GM12878 (cell line): Measurements from ENCODE around the gene LSM14A. TPM values are rescaled to one million over a fixed set of nuclear protein-coding genes. Genes with fewer than 3 reads are reported as not detected.

ENCODE experiments used
- ATAC-seq: fragments of 200-7000 bp; cut with Tn5 transposase; 3 replicates; pipeline ENCODE4 v1.9.1; 2020; ENCODE audit warnings: mild to moderate bottlenecking, moderate library complexity
- BruUV-seq: library from RNA; stranded (reverse); fragments of 400-500 nt; replicated peaks from 2 replicates; lab custom pipeline; 2021; lab: Mats Ljungman, UMichigan
- CTCF ChIA-PET: fragments of 300-600 bp; sonication (Branson Sonifier 250); formaldehyde crosslinking; extraction: SDS; loops from one replicate; lab custom pipeline; 2021; ENCODE audit warnings: inconsistent platforms; lab: Yijun Ruan, JAX
- POLR2A ChIA-PET: fragments of 350-600 bp; formaldehyde crosslinking; extraction: SDS; loops from one replicate; lab custom pipeline; 2021; ENCODE audit warnings: inconsistent platforms; lab: Charles Lee
- RAD21 ChIA-PET: fragments of 300-600 bp; sonication (Branson Sonifier 250); formaldehyde crosslinking; loops from one replicate; lab custom pipeline; 2023; ENCODE audit warnings: antibody characterized with exemption; ENCODE audit not compliant: unreplicated experiment; lab: Charles Lee
- SMC1A ChIA-PET: fragments of 300-600 bp; sonication (Branson Sonifier 250); formaldehyde crosslinking; loops from one replicate; lab custom pipeline; 2023; ENCODE audit not compliant: unreplicated experiment, uncharacterized antibody; lab: Charles Lee
- DNase-seq: peaks from one replicate; pipeline ENCODE4 v3.0.0-alpha.2; 2011; ENCODE audit warnings: low read depth, low spot score
- FAIRE-seq: peaks from 3 replicates; lab custom pipeline; 2011; peaks lifted over from hg19 to GRCh38; lab: Jason Lieb, UNC
- H2AFZ ChIP-seq: 2 replicates; pipeline ENCODE4 v1.6.0; 2011; ENCODE audit warnings: low read depth, low read length, control low read depth; ENCODE audit not compliant: control insufficient read depth
- H3K27ac ChIP-seq: 2 replicates; pipeline ENCODE4 v1.5.1; 2011; ENCODE audit warnings: control low read depth; ENCODE audit not compliant: control insufficient read depth, insufficient read depth
- H3K27me3 ChIP-seq, 2 experiments: replicated peaks in 1 of 2; 2 replicates each; pipeline versions ENCODE4 v1.6.0 to v1.6.1; 2011; ENCODE audit warnings: low read length in 1 of 2; ENCODE audit not compliant: control insufficient read depth in 2 of 2, insufficient read depth in 2 of 2
- H3K36me3 ChIP-seq, 2 experiments: 2 replicates each; pipeline ENCODE4 v1.5.1; 2011; ENCODE audit warnings: low read length in 1 of 2; ENCODE audit not compliant: control insufficient read depth in 2 of 2, insufficient read depth in 2 of 2
- H3K4me1 ChIP-seq: 2 replicates; pipeline ENCODE4 v1.6.1; 2011; ENCODE audit warnings: mild to moderate bottlenecking, low read length, moderate library complexity, mixed read lengths; ENCODE audit not compliant: control insufficient read depth, insufficient read depth
- H3K4me2 ChIP-seq: 2 replicates; pipeline ENCODE4 v1.6.0; 2011; ENCODE audit warnings: control low read depth; ENCODE audit not compliant: control insufficient read depth, insufficient read depth
- H3K4me3 ChIP-seq: fragments of 200-600 bp; sonication (generic); 2 replicates; pipeline ENCODE4 v1.5.1; 2016
- H3K79me2 ChIP-seq: 2 replicates; pipeline ENCODE4 v1.6.0; 2011; ENCODE audit warnings: low read length; ENCODE audit not compliant: control insufficient read depth, insufficient read depth
- H3K9ac ChIP-seq: 2 replicates; pipeline ENCODE4 v1.8.0; 2011; ENCODE audit warnings: low read length, control low read depth, mixed read lengths; ENCODE audit not compliant: control insufficient read depth, insufficient read depth
- H3K9me3 ChIP-seq: replicated peaks from 3 replicates; pipeline ENCODE4 v1.5.1; 2011; ENCODE audit warnings: mild to moderate bottlenecking, low read length; ENCODE audit not compliant: control insufficient read depth, insufficient read depth
- H4K20me1 ChIP-seq: 2 replicates; pipeline ENCODE4 v1.6.0; 2011; ENCODE audit not compliant: control insufficient read depth, insufficient read depth
- CREB1 ChIP-seq: IDR thresholded peaks from 2 replicates; pipeline ENCODE4 v1.6.1; 2012; ENCODE audit warnings: low read depth, mild to moderate bottlenecking, inconsistent platforms
- IRF3 ChIP-seq: fragments of 450-650 bp; IDR thresholded peaks from 2 replicates; pipeline ENCODE4 v1.6.1; 2014; ENCODE audit warnings: mild to moderate bottlenecking
- POU2F2 ChIP-seq: IDR thresholded peaks from 3 replicates; pipeline ENCODE4 v1.6.1; 2011; ENCODE audit warnings: low read depth, mild to moderate bottlenecking, low read length, borderline replicate concordance
- RAD51 ChIP-seq: fragments of 450-650 bp; IDR thresholded peaks from 2 replicates; pipeline ENCODE4 v1.6.1; 2016; ENCODE audit warnings: moderate library complexity, mild to moderate bottlenecking, inconsistent platforms
- RCOR1 ChIP-seq: conservative IDR thresholded peaks from 2 replicates; pipeline ENCODE4 v1.6.1; 2012; ENCODE audit warnings: low read depth, low read length, improper control_type of control experiment
- WGBS: methylation state at CpG from one replicate; pipeline ENCODE4 v1.1.6; 2016; ENCODE audit warnings: low lambda C conversion rate; ENCODE audit not compliant: insufficient replicate concordance, insufficient coverage; ENCODE audit errors: missing lambda C conversion rate; 5-methylcytosine and 5-hydroxymethylcytosine counted together
- in situ Hi-C: fragments of 300-500 bp; cut with MboI; formaldehyde crosslinking; loops from 9 replicates; pipeline ENCODE4 v1.14.3; 2018; ENCODE audit warnings: mixed read lengths
- intact Hi-C: fragments of 100-400 bp; cut with micrococcal nuclease; formaldehyde crosslinking; loops from one replicate; pipeline ENCODE4 v1.14.2; 2022; ENCODE audit not compliant: unreplicated experiment
- polyA plus RNA-seq, 11 experiments: library from polyadenylated mRNA; depleted of rRNA in 4 of 11; unstranded in 6 of 11; stranded (reverse) in 5 of 11; fragments of >200 nt; fragmentation: Nextera tagmentation in 4 of 11; fragmentation: Illumina TruSeq in 1 of 11; extraction: Ambion mirVana in 4 of 11; extraction: Trizol in 1 of 11; gene quantifications; 1 replicate in 1 of 11; 2 replicates in 10 of 11; pipeline versions ENCODE4 v1.2.1 to v1.2.3, GENCODE V29; 2011 to 2016; ENCODE audit warnings: inconsistent platforms in 2 of 11, missing spikeins in 2 of 11, low read depth in 1 of 11
- total RNA-seq, 4 experiments: library from RNA; depleted of rRNA in 3 of 4; stranded (reverse); fragments of >200 nt in 3 of 4; fragmentation: Illumina TruSeq in 1 of 4; extraction: Trizol in 1 of 4; gene quantifications; 2 replicates each; pipeline versions ENCODE4 v1.2.1 to v1.2.3, GENCODE V29; 2013 to 2021

The LSM14A gene
- total and polyA plus RNA-seq, 10 of the 15 experiments (the other 5 are each of a cell fraction or from before 2014, with no cell fraction given) = 21.9 to 193 (median 89.4) TPM

DNA sequence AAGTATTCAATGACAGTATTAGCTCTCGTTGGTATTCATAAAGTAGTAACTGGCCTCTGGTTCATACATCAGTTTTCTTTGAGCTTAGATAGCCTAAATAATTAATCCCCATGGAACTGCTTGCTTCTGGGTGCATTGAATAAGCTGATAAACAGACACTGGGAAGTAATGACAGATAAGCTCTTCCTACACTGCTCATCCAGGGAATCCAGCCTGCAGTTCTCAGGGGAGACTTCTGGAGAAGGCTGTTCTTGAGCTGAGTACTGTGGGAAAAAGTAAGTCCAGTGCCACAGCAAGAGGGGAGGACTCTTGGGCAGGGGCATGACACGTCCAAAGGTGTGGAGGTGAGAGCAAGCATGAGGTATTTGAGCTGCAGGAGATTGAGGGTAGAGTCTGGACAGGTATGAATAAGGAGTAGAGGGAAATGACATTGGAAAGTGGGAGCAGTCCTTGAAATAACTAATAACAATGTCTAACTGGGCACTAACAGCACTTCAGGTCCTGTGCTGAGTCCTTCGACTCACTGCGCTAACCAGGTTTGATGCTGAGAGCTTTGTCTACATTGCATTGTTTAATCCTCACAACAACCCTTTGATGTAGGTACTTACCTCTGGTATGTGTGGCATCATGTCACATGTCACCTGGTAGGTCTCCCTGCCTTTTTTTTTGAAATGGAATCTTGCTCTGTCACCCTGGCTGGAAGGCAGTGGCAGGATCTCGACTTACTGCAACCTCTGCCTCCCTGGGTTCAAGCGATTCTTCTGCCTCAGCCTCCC lies 89.2 kb downstream of the LSM14A start:
- no peak overlapping the region for H2AFZ ChIP-seq

More for the DNA sequence above, 89.2 kb downstream of the LSM14A start:
- SMC1A ChIA-PET = interaction anchor here (1.2 to 1.6 kb wide), 3 partner anchors 9 to 13 kb away, joined by 4 read pairs; no protein-coding TSS in a partner anchor
- no peaks in the 10 kb centered on the region for H3K27me3 ChIP-seq
- BruUV-seq = no TSS peak
- WGBS = 81% methylated on average over 6 of the region's 6 CpGs
- ATAC-seq (no peak), DNase-seq (no peak), FAIRE-seq (no peak)
- H3K27ac ChIP-seq = no peak overlapping the region
- TF ChIP-seq RCOR1 = no peak
- TF ChIP-seq CREB1 = no peak
- no peak for TF ChIP-seq RAD51
- no peak for TF ChIP-seq POU2F2
- TF ChIP-seq IRF3 = no peak
- no peak overlapping the region for H3K9ac ChIP-seq
- no peak overlapping the region for H3K4me3 ChIP-seq
- no peaks in the 10 kb centered on the region for H3K4me1 ChIP-seq
- POLR2A ChIA-PET = no interaction called here
- no peaks in the 10 kb centered on the region for H3K9me3 ChIP-seq
- no peak overlapping the region for H3K4me2 ChIP-seq
- H4K20me1 ChIP-seq = no peaks in the 10 kb centered on the region
- in situ Hi-C loops (no loop called here), intact Hi-C loops (no loop called here)
- H3K36me3 ChIP-seq = no peaks in the 10 kb centered on the region
- RAD21 ChIA-PET = no interaction called here
- CTCF ChIA-PET = interaction anchor here (1.2 to 1.4 kb wide), 2 partner anchors 9 to 165 kb away, joined by 3 to 6 read pairs; no protein-coding TSS in a partner anchor
- no peaks in the 10 kb centered on the region for H3K79me2 ChIP-seq
